ENCODE results near the gene PRUNE2. TPM values are rescaled to one million over a fixed set of nuclear protein-coding genes. Genes with fewer than 3 reads are reported as not detected.

The PRUNE2 gene
- total and polyA plus RNA-seq, 9 of the 15 experiments (the other 6 are each of a cell fraction or from before 2014, with no cell fraction given) = 0.05 to 0.45 (median 0.18) TPM; not detected in 1

GRCh38 chr9:76690973-76691370, 214.9 kb downstream of the PRUNE2 start (continued):
- TF ChIP-seq MNT (conservative IDR thresholded peaks at IDR 0.05) (no peak), CBX3 (IDR thresholded peaks at IDR 0.05; ENCODE audit: borderline replicate concordance in 1 of 2, low read length in 2 of 2) (no peak)

- POLR2A ChIA-PET = interaction anchor here (0.5 kb wide), 1 partner anchor 77 kb away, joined by 3 read pairs; no protein-coding TSS in a partner anchor
- no peak for DNase-seq (ENCODE audit: extremely low read depth in 1 of 4, low spot score in 3 of 4)
These were observed 215.5 kb downstream of the PRUNE2 start for GRCh38 chr9:76690246-76690972.

More at GRCh38 chr9:76690246-76690972, 215.5 kb downstream of the PRUNE2 start:
- H3K79me2 ChIP-seq (ENCODE audit: control insufficient read depth, insufficient read depth, low read length) = no peaks in the 10 kb centered on the region
- H3K27ac ChIP-seq (ENCODE audit: extremely low read depth, low read depth, low read length) = no peak overlapping the region
- in situ Hi-C loops (cut with MboI) = no loop called here
- no peak for FAIRE-seq
- no peaks in the 10 kb centered on the region for H4K20me1 ChIP-seq (replicated peaks; ENCODE audit: control insufficient read depth, insufficient read depth, low read length)
- H3K4me3 ChIP-seq = no peak overlapping the region
- ATAC-seq = no peak
- no peak overlapping the region for H2AFZ ChIP-seq (ENCODE audit: low read depth, low read length)
- no TSS peak for BruUV-seq (replicated peaks)
- 7% methylated on average over 1 of the region's 1 CpG for WGBS (ENCODE audit: insufficient coverage, low coverage, missing lambda C conversion rate)
- TF ChIP-seq ZC3H11A (IDR thresholded peaks at IDR 0.05; ENCODE audit: low read depth, low read length) = no peak
- no peak for TF ChIP-seq ZNF449 (CRISPR knock-in tag; IDR thresholded peaks at IDR 0.05)
- TF ChIP-seq TBL1XR1 (IDR thresholded peaks at IDR 0.05; ENCODE audit: low read length in 2 of 2) = no peak
- TF ChIP-seq E2F5 (CRISPR knock-in tag; IDR thresholded peaks at IDR 0.05) = no peak
- no peak for TF ChIP-seq STAT6 (CRISPR knock-in tag; IDR thresholded peaks at IDR 0.05)
- no peak for TF ChIP-seq GABPA (tag; conservative IDR thresholded peaks at IDR 0.05; ENCODE audit: low read depth)
- TF ChIP-seq HIVEP1 (CRISPR knock-in tag; IDR thresholded peaks at IDR 0.05) = no peak
- no peak for TF ChIP-seq HES1 (IDR thresholded peaks at IDR 0.05; ENCODE audit: low read depth)
- no peak for TF ChIP-seq CBX5 (IDR thresholded peaks at IDR 0.05; ENCODE audit: borderline replicate concordance, low read depth)
- H3K9me1 ChIP-seq (ENCODE audit: control insufficient read depth, insufficient read depth, low read length) = no peaks in the 10 kb centered on the region
- no peaks in the 10 kb centered on the region for H3K36me3 ChIP-seq (ENCODE audit: control insufficient read depth, insufficient read depth, low read length)
- CTCF ChIA-PET (ENCODE audit: low intra/inter-chr PET ratio) = no interaction called here
- no peaks in the 10 kb centered on the region for H3K9me3 ChIP-seq (replicated peaks; ENCODE audit: control insufficient read depth, insufficient read depth, low read depth, low read length)
- intact Hi-C loops (cut with micrococcal nuclease) = no loop called here
- H3K4me1 ChIP-seq (replicated peaks in 1 of 2; ENCODE audit: control insufficient read depth in 2 of 2, insufficient read depth in 2 of 2, low read length in 2 of 2) = no peaks in the 10 kb centered on the region; a peak in 1 of 5 replicates
- peaks cover 0 to 5% of the 10 kb centered on the region in 2 experiments; a peak in 1 of 5 replicates for H3K27me3 ChIP-seq (ENCODE audit: control insufficient read depth in 2 of 2, insufficient read depth in 2 of 2, low read length in 2 of 2)
- H3K4me2 ChIP-seq (ENCODE audit: insufficient read depth, low read length) = no peak overlapping the region
- no peak overlapping the region for H3K9ac ChIP-seq (ENCODE audit: insufficient read depth in 1 of 2, low read depth in 2 of 2, low read length in 2 of 2)

Data from K562 (cell line).